ENCODE measurements around the gene FGFBP2.
"Not testable (repeated sequence)": the region's sequence is repeated elsewhere in the genome, so short reads cannot be mapped to it uniquely, and the experiment has no call there.

The FGFBP2 gene

DNA sequence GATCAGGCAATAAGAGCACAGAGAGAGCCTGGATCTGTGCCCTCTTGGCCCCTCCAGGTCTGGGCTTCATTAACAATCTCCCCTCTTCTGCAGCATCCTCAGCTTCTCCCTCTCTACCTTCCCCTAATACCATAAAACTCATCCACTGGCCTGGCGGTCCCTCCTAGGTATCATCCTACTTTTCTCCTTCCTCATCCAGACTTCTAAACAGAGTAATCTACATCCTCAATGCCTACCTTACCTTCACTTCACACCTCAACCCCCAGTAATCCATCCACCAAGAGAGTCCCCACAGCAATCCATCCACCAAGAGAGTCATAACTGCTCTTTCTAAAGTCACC, 41.4 kb downstream of the FGFBP2 start:
- no peak for DNase-seq
- H3K27ac ChIP-seq (ENCODE audit: insufficient read depth in 1 of 2, low read depth in 1 of 2, low read length in 2 of 2, poor library complexity in 1 of 2, severe bottlenecking in 2 of 2): no peak overlapping the region
- ChIA-PET CTCF (interaction anchor here (1.0 kb wide), 1 partner anchor 34 kb away, joined by 3 read pairs; no protein-coding TSS in a partner anchor), POLR2A (interaction anchor here (0.6 kb wide), 1 partner anchor 87 kb away, joined by 3 read pairs; no protein-coding TSS in a partner anchor)
- no peaks in the 10 kb centered on the region for H3K36me3 ChIP-seq (ENCODE audit: control insufficient read depth in 4 of 4, insufficient read depth in 4 of 4, low read length in 3 of 4)
- WGBS (ENCODE audit: insufficient coverage): 92% methylated on average over 1 of the region's 1 CpG
- H3K4me1 ChIP-seq (ENCODE audit: control extremely low read depth in 1 of 4, control insufficient read depth in 4 of 4, insufficient read depth in 4 of 4, low read length in 3 of 4): no peaks in the 10 kb centered on the region
- H3K9me3 ChIP-seq (ENCODE audit: control extremely low read depth in 1 of 5, control insufficient read depth in 4 of 5, insufficient read depth in 2 of 5, low read depth in 1 of 5, low read length in 4 of 5): peaks cover 0 to 3% (median 0%) of the 10 kb centered on the region in 5 experiments
- peaks cover 0 to 4% (median 0%) of the 10 kb centered on the region in 5 experiments for H3K27me3 ChIP-seq (replicated peaks in 2 of 5; ENCODE audit: control insufficient read depth in 4 of 5, insufficient read depth in 5 of 5, low read length in 4 of 5)
- H3K4me3 ChIP-seq (ENCODE audit: control insufficient read depth in 1 of 7, extremely low read depth in 1 of 7, insufficient read depth in 4 of 7, low read depth in 2 of 7, low read length in 6 of 7): no peak overlapping the region

DNA sequence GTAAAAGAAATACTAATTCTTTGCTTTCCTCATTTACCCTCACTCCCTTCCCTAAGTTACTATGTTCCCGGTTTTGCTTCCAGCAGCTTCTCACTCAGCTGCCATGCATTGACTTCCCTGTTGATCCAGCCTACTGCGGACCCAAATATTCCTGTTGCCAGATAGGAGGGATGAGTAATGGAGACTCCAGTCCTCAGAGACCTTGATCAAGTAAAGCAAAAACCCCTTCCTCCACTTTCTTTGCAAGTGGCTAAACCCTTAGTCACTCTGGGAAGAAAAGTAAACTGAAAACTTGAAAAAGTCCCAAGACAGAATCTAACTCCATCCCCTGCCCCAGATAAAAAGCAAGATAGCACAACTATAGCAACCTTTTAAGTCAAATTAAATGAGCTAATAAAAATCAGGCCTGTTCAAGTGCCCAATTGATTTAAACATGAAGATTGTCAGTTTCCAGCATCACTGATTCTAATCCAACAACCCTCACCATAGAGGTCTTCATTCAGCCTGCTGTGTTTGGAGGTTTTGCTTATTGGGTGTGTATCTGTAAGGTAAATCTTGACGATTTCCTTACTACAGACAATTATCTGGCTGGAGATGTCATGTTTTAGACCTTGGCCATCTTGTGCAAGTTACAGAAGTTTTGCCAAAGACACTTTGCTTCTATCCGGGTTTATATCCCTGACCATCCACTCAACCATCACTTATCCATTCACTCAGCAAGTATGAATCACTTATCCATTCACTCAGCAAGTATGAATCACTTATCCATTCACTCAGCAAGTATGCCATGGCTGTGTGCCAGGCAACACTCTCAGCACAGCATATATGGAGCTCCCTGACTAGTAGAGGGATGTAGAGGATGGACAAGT, 42.0 kb downstream of the FGFBP2 start:
- Histone ChIP-seq H3K36me3 (ENCODE audit: control insufficient read depth in 4 of 4, insufficient read depth in 4 of 4, low read length in 3 of 4) (no peaks in the 10 kb centered on the region), H3K4me3 (ENCODE audit: control insufficient read depth in 1 of 7, extremely low read depth in 1 of 7, insufficient read depth in 4 of 7, low read depth in 2 of 7, low read length in 6 of 7) (no peak overlapping the region), H3K9me3 (ENCODE audit: control extremely low read depth in 1 of 5, control insufficient read depth in 4 of 5, insufficient read depth in 2 of 5, low read depth in 1 of 5, low read length in 4 of 5) (peaks cover 0 to 4% (median 0%) of the 10 kb centered on the region in 5 experiments), H3K27me3 (replicated peaks in 2 of 5; ENCODE audit: control insufficient read depth in 4 of 5, insufficient read depth in 5 of 5, low read length in 4 of 5) (peaks cover 0 to 4% (median 0%) of the 10 kb centered on the region in 5 experiments), H3K4me1 (ENCODE audit: control extremely low read depth in 1 of 4, control insufficient read depth in 4 of 4, insufficient read depth in 4 of 4, low read length in 3 of 4) (no peaks in the 10 kb centered on the region), H3K27ac (ENCODE audit: insufficient read depth in 1 of 2, low read depth in 1 of 2, low read length in 2 of 2, poor library complexity in 1 of 2, severe bottlenecking in 2 of 2) (no peak overlapping the region)
- CTCF ChIA-PET: interaction anchor here (1.0 kb wide), 1 partner anchor 35 kb away, joined by 3 read pairs; no protein-coding TSS in a partner anchor
- WGBS (ENCODE audit: insufficient coverage): 100% methylated on average over 1 of the region's 4 CpGs
- DNase-seq: no peak
- POLR2A ChIA-PET: interaction anchor here (0.6 kb wide), 1 partner anchor 87 kb away, joined by 3 read pairs; no protein-coding TSS in a partner anchor

DNA sequence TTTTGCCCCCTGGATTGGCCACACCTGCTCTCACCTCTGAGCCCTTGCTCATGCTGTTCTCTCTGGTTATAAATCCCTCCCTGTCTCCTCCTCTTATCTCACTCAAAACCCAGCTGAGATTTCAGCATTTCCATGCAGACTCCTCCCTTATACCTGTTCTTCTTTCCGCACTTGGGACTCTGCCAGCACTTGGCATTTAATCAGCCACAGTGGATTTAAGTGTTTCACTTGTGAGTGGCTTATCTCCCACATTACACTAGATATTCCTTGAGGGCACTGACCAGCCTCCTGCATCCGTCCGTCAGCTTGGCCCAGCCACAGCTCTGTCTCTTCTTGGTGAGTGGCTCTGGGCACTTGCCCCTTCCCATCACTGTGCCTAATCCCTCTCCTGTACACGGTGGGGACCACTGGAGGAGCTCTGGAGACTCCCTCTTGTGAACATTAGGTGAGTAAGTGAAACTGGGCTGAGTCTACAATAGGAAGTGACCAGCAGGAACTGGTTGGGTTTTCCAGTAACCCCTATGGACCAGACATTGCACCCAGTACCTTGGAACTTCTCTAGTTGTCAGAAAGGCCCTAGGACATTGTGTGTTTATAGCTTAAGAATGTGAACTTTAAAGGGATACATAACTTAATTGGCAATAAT, 44.4 kb downstream of the FGFBP2 start:
- Histone ChIP-seq H3K27ac (ENCODE audit: insufficient read depth in 1 of 2, low read depth in 1 of 2, low read length in 2 of 2, poor library complexity in 1 of 2, severe bottlenecking in 2 of 2) (no peak overlapping the region), H3K36me3 (ENCODE audit: control insufficient read depth in 4 of 4, insufficient read depth in 4 of 4, low read length in 3 of 4) (no peaks in the 10 kb centered on the region), H3K27me3 (replicated peaks in 2 of 5; ENCODE audit: control insufficient read depth in 4 of 5, insufficient read depth in 5 of 5, low read length in 4 of 5) (peaks cover 0 to 4% (median 0%) of the 10 kb centered on the region in 5 experiments), H3K9me3 (ENCODE audit: control extremely low read depth in 1 of 5, control insufficient read depth in 4 of 5, insufficient read depth in 2 of 5, low read depth in 1 of 5, low read length in 4 of 5) (peaks cover 0 to 4% (median 1%) of the 10 kb centered on the region in 5 experiments), H3K4me1 (ENCODE audit: control extremely low read depth in 1 of 4, control insufficient read depth in 4 of 4, insufficient read depth in 4 of 4, low read length in 3 of 4) (no peaks in the 10 kb centered on the region), H3K4me3 (ENCODE audit: control insufficient read depth in 1 of 7, extremely low read depth in 1 of 7, insufficient read depth in 4 of 7, low read depth in 2 of 7, low read length in 6 of 7) (no peak overlapping the region)
- 93% methylated on average over 3 of the region's 4 CpGs for WGBS (ENCODE audit: insufficient coverage)
- POLR2A ChIA-PET: no interaction called here
- CTCF ChIA-PET: interaction anchor here (1.0 to 1.5 kb wide), 2 partner anchors 10 to 20 kb away, joined by 3 read pairs; partner anchors contain the start of gene FGFBP1
- DNase-seq: no peak

DNA sequence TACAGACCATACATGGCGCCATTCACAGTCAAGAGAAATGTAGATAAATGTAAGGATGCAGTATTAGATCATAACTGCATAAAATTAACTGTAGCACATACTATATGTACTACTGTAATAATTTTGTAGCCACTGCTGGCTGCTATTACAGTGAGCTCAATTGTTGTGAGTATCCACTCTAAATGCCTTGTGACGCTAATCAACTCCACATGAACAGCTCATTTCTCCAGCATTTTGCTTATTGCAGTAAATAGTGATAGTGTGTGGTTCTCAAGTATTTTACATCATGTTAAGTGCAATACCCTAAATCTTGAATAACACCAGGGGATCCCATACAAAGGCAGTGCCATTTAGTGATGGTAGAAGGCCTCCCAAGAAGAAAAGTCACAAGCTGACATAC, 45.7 kb downstream of the FGFBP2 start:
- ChIA-PET POLR2A (no interaction called here), CTCF (no interaction called here)
- no CpG with 5 or more reads among the region's 2 CpGs for WGBS (ENCODE audit: insufficient coverage)
- Histone ChIP-seq H3K27me3 (replicated peaks in 2 of 5; ENCODE audit: control insufficient read depth in 4 of 5, insufficient read depth in 5 of 5, low read length in 4 of 5) (peaks cover 0 to 4% (median 0%) of the 10 kb centered on the region in 5 experiments), H3K4me3 (ENCODE audit: control insufficient read depth in 1 of 7, extremely low read depth in 1 of 7, insufficient read depth in 4 of 7, low read depth in 2 of 7, low read length in 6 of 7) (no peak overlapping the region), H3K27ac (ENCODE audit: insufficient read depth in 1 of 2, low read depth in 1 of 2, low read length in 2 of 2, poor library complexity in 1 of 2, severe bottlenecking in 2 of 2) (no peak overlapping the region), H3K9me3 (ENCODE audit: control extremely low read depth in 1 of 5, control insufficient read depth in 4 of 5, insufficient read depth in 2 of 5, low read depth in 1 of 5, low read length in 4 of 5) (peaks cover 0 to 4% (median 1%) of the 10 kb centered on the region in 5 experiments), H3K4me1 (ENCODE audit: control extremely low read depth in 1 of 4, control insufficient read depth in 4 of 4, insufficient read depth in 4 of 4, low read length in 3 of 4) (no peaks in the 10 kb centered on the region), H3K36me3 (ENCODE audit: control insufficient read depth in 4 of 4, insufficient read depth in 4 of 4, low read length in 3 of 4) (no peaks in the 10 kb centered on the region)
- no peak for DNase-seq

DNA sequence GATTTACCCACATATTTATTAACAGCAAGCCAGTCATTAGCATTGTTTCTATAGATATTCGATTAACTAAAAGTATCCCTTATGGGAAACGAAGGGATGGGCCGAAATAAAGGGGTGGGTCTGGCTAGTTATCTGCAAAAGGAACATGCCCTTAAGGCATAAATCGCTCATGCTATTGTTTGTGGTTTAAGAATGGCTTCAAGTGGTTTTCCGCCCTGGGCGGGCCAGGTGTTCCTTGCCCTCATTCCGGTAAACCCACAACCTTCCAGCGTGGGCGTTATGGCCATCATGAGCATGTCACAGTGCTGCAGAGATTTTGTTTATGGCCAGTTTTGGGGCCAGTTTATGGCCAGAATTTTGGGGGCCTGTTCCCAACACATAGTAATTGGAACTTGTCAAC, 46.6 kb downstream of the FGFBP2 start:
- H3K27me3 ChIP-seq (replicated peaks in 2 of 5; ENCODE audit: control insufficient read depth in 4 of 5, insufficient read depth in 5 of 5, low read length in 4 of 5); H3K9me3 ChIP-seq (ENCODE audit: control extremely low read depth in 1 of 5, control insufficient read depth in 4 of 5, insufficient read depth in 2 of 5, low read depth in 1 of 5, low read length in 4 of 5): not testable (repeated sequence)

DNA sequence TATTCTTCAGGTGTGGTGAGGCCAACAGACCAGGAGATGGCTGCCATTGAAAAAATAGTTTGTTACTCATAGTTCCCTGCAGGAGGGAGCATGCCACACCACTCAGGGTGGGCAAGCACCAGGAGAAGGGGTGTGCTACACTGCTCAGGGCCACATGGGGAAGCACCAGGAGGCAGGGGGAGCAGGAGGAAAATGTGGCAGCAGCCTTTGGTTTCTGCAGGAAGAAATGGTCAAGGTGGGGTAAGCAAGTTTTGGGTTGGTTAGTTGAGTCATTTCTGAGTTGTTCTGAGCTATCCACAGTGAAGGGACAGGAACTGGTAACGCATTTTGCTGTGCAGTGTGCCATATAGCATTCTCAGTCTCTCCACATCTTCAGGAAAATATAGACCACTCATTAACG, 48.2 kb downstream of the FGFBP2 start:
- no peak for DNase-seq
- POLR2A ChIA-PET: no interaction called here
- WGBS (ENCODE audit: insufficient coverage): no CpG with 5 or more reads among the region's 2 CpGs
- Histone ChIP-seq H3K27ac (ENCODE audit: insufficient read depth in 1 of 2, low read depth in 1 of 2, low read length in 2 of 2, poor library complexity in 1 of 2, severe bottlenecking in 2 of 2) (no peak overlapping the region), H3K4me1 (ENCODE audit: control extremely low read depth in 1 of 4, control insufficient read depth in 4 of 4, insufficient read depth in 4 of 4, low read length in 3 of 4) (no peaks in the 10 kb centered on the region), H3K9me3 (ENCODE audit: control extremely low read depth in 1 of 5, control insufficient read depth in 4 of 5, insufficient read depth in 2 of 5, low read depth in 1 of 5, low read length in 4 of 5) (peaks cover 0 to 4% (median 1%) of the 10 kb centered on the region in 5 experiments), H3K4me3 (ENCODE audit: control insufficient read depth in 1 of 7, extremely low read depth in 1 of 7, insufficient read depth in 4 of 7, low read depth in 2 of 7, low read length in 6 of 7) (no peak overlapping the region), H3K36me3 (ENCODE audit: control insufficient read depth in 4 of 4, insufficient read depth in 4 of 4, low read length in 3 of 4) (no peaks in the 10 kb centered on the region), H3K27me3 (replicated peaks in 2 of 5; ENCODE audit: control insufficient read depth in 4 of 5, insufficient read depth in 5 of 5, low read length in 4 of 5) (no peaks in the 10 kb centered on the region)
- CTCF ChIA-PET: interaction anchor here (1.9 kb wide), 1 partner anchor 32 kb away, joined by 6 read pairs; no protein-coding TSS in a partner anchor

More for the DNA sequence above, 46.6 kb downstream of the FGFBP2 start:
- 93% methylated on average over 5 of the region's 9 CpGs for WGBS (ENCODE audit: insufficient coverage)
- CTCF ChIA-PET: interaction anchor here (1.9 kb wide), 1 partner anchor 34 kb away, joined by 6 read pairs; no protein-coding TSS in a partner anchor
- H3K4me3 ChIP-seq (ENCODE audit: control insufficient read depth in 1 of 7, extremely low read depth in 1 of 7, insufficient read depth in 4 of 7, low read depth in 2 of 7, low read length in 6 of 7); POLR2A ChIA-PET; H3K27ac ChIP-seq (ENCODE audit: insufficient read depth in 1 of 2, low read depth in 1 of 2, low read length in 2 of 2, poor library complexity in 1 of 2, severe bottlenecking in 2 of 2); H3K36me3 ChIP-seq (ENCODE audit: control insufficient read depth in 4 of 4, insufficient read depth in 4 of 4, low read length in 3 of 4); DNase-seq; H3K4me1 ChIP-seq (ENCODE audit: control extremely low read depth in 1 of 4, control insufficient read depth in 4 of 4, insufficient read depth in 4 of 4, low read length in 3 of 4): not testable (repeated sequence)

DNA sequence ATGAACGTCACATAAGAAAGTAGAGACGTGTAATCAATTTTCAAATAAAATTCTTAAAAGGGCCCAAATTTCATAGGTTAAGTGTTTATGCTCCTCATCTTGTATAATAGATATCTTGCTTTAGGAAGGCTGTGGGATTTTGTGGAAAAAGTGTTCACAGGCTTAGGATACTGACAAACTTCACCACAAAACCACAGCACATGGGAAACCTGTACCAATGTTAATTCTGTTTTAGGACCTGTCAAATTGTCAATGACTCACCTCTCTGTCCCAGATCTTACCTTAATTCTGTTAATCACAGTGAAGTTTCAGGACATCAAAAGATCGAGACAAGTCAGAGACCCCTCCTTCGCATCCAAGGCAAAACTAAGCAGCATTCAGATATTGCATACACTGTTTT, 48.7 kb downstream of the FGFBP2 start:
- Histone ChIP-seq H3K36me3 (ENCODE audit: control insufficient read depth in 4 of 4, insufficient read depth in 4 of 4, low read length in 3 of 4) (no peaks in the 10 kb centered on the region), H3K4me1 (ENCODE audit: control extremely low read depth in 1 of 4, control insufficient read depth in 4 of 4, insufficient read depth in 4 of 4, low read length in 3 of 4) (no peaks in the 10 kb centered on the region), H3K9me3 (ENCODE audit: control extremely low read depth in 1 of 5, control insufficient read depth in 4 of 5, insufficient read depth in 2 of 5, low read depth in 1 of 5, low read length in 4 of 5) (peaks cover 0 to 4% (median 1%) of the 10 kb centered on the region in 5 experiments), H3K27me3 (replicated peaks in 2 of 5; ENCODE audit: control insufficient read depth in 4 of 5, insufficient read depth in 5 of 5, low read length in 4 of 5) (no peaks in the 10 kb centered on the region), H3K4me3 (ENCODE audit: control insufficient read depth in 1 of 7, extremely low read depth in 1 of 7, insufficient read depth in 4 of 7, low read depth in 2 of 7, low read length in 6 of 7) (no peak overlapping the region), H3K27ac (ENCODE audit: insufficient read depth in 1 of 2, low read depth in 1 of 2, low read length in 2 of 2, poor library complexity in 1 of 2, severe bottlenecking in 2 of 2) (no peak overlapping the region)
- WGBS (ENCODE audit: insufficient coverage): 100% methylated on average over 2 of the region's 4 CpGs
- DNase-seq: no peak
- ChIA-PET CTCF (interaction anchor here (1.1 to 1.2 kb wide), 2 partner anchors 14 to 42 kb away, joined by 3 read pairs; no protein-coding TSS in a partner anchor), POLR2A (no interaction called here)
